ENCODE data around the gene KIF4A.
"Not testable (repeated sequence)": the region's sequence is repeated elsewhere in the genome, so short reads cannot be mapped to it uniquely, and the experiment has no call there.

The KIF4A gene

GRCh38 chrX:70289168-70289792, 624 bp upstream of the KIF4A start:
- no peak for DNase-seq

GRCh38 chrX:70292788-70293187, 2.9 kb downstream of the KIF4A start:
- no peak for DNase-seq

GRCh38 chrX:70293621-70294020, 3.7 kb downstream of the KIF4A start:
- no peak for DNase-seq

- DNase-seq: no peak
These were observed 11.8 kb downstream of the KIF4A start for GRCh38 chrX:70301716-70302115.

- no peak for DNase-seq
These were observed 23.6 kb downstream of the KIF4A start for GRCh38 chrX:70313503-70313902.

GRCh38 chrX:70322784-70323183, 32.9 kb downstream of the KIF4A start:
- DNase-seq: no peak

- DNase-seq: not testable (repeated sequence)
These were observed 33.7 kb downstream of the KIF4A start for GRCh38 chrX:70323628-70324027.

GRCh38 chrX:70324326-70324725, 34.4 kb downstream of the KIF4A start:
- DNase-seq: no peak

- DNase-seq: no peak
These were observed 41.3 kb downstream of the KIF4A start for GRCh38 chrX:70331161-70331560.

- no peak for DNase-seq
These were observed 42.7 kb downstream of the KIF4A start for GRCh38 chrX:70332600-70332999.

GRCh38 chrX:70336767-70337166, 46.9 kb downstream of the KIF4A start:
- DNase-seq: peak; percentile 32

- peak; percentile 56 for DNase-seq
These were observed 48.4 kb downstream of the KIF4A start for GRCh38 chrX:70338290-70338689.

- DNase-seq: no peak
These were observed 53.5 kb downstream of the KIF4A start for GRCh38 chrX:70343435-70343834.

- no peak for DNase-seq
These were observed 56.6 kb downstream of the KIF4A start for GRCh38 chrX:70346418-70347070.

GRCh38 chrX:70348825-70349224, 58.9 kb downstream of the KIF4A start:
- DNase-seq: not testable (repeated sequence)

GRCh38 chrX:70349367-70350125, 59.6 kb downstream of the KIF4A start:
- DNase-seq: not testable (repeated sequence)

- DNase-seq: no peak
These were observed 62.6 kb downstream of the KIF4A start for GRCh38 chrX:70352496-70352895.

- DNase-seq: no peak
These were observed 63.6 kb downstream of the KIF4A start for GRCh38 chrX:70353514-70353913.

- DNase-seq: no peak
These were observed 64.8 kb downstream of the KIF4A start for GRCh38 chrX:70354716-70355115.

- no peak for DNase-seq
These were observed 69.6 kb downstream of the KIF4A start for GRCh38 chrX:70359458-70359857.

- no peak for DNase-seq
These were observed 70.5 kb downstream of the KIF4A start for GRCh38 chrX:70360366-70360765.

GRCh38 chrX:70368731-70369130, 78.8 kb downstream of the KIF4A start:
- DNase-seq: not testable (repeated sequence)

- DNase-seq: no peak
These were observed 96.3 kb downstream of the KIF4A start for GRCh38 chrX:70386235-70386634.

- no peak for DNase-seq
These were observed 109.0 kb downstream of the KIF4A start for GRCh38 chrX:70398899-70399298.

Measured in suppressor macrophage treated with lipopolysaccharide for 4 hours (primary cell).